ENCODE measurements around the gene ANKRD63.

DNA sequence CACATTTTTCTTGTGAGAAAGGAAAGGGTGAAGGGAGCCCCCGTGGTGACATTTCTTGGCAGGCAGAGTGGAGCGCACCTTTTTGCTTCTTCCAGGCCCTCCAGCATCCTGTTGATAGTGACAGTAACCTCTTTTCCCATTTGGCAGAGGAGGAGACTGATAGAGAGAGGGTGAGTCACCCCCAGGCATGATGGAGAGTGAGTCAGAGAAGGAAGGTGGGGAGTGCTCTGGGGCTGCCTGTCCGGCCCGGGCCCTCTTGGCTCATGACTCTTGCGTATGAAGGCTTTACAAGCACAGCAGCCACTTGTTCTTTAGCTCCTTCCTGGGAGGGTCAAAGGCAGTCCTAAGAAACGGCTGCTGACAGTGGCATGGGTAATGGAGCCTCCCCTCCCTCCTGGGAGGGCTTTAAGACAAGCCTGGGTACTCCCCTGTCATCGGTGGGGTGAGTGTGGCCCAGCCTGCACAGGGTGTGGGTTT is 16.0 kb downstream of the ANKRD63 start:
- no peak for TF ChIP-seq ISL1 (CRISPR knock-in tag; IDR thresholded peaks at IDR 0.05)
- no peak for TF ChIP-seq ZFP30 (CRISPR knock-in tag; IDR thresholded peaks at IDR 0.05)
- TF ChIP-seq TCF4 (CRISPR knock-in tag; IDR thresholded peaks at IDR 0.05; ENCODE audit: borderline replicate concordance) = no peak

Data from SK-N-SH treated with all-trans-retinoic acid at 6 μM for 48 hours (cell line).